Stimulated activated CD4-positive, alpha-beta T cell treated with anti-CD3 and anti-CD28 coated beads, Interleukin-2, amount 100 ng/mL, for 24 hours (primary cell): ENCODE results near the gene CACNG5.

ENCODE experiments used
- DNase-seq, 2 donors: peaks; one replicate each; pipeline ENCODE4 v3.0.0-alpha.2; 2020

The CACNG5 gene

DNA sequence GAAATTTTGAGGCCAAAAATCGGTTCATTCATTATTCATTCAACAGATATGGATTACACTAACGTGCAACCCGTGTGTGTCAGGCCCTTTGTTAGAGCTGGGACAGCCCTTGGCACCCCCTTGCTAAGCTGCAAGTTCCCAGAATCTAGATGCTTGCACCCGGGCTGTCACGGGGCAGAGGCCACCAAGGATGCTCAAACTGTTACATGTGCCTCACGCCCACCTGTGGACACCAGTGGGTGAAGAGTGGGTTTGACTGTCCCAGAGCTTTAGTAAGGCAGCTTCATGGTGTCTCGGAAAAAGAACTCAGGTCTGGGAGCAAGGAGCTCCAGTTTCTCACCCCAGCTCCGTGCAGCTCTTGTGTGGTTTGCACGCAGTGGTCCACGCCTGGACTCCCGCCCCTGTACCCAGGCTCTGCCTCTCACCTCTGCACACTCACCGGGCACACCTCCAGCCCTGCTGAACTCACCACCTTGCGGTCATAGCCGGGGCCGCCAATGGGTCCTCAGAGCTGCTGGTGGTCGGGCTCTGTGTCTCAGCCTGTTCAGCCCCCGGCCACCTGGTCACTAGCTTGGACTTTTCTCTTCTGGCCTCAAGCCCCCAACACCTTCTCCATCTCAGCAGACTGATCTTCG is 75.9 kb downstream of the CACNG5 start:
- DNase-seq: no peak

DNA sequence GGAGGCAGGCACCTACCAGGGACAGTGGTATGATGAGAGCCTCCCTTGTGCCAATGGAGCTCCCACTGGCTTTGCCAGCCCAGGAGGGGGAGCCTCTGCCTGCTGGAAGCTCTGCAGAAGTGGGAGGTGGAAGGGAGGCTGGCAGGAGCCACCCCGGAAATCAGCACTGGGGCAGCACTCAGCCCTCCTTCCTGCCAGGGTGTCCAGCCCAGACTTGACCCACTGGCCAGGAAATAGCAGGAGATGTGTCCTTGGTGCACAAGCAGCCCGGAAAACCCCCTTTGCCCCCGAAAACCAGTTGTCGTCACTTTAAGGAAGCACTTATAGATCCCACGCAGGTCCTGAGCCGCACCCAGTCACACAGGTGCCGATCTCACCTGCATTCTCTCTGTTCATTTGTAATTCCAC is 80.3 kb downstream of the CACNG5 start:
- DNase-seq: no peak

DNA sequence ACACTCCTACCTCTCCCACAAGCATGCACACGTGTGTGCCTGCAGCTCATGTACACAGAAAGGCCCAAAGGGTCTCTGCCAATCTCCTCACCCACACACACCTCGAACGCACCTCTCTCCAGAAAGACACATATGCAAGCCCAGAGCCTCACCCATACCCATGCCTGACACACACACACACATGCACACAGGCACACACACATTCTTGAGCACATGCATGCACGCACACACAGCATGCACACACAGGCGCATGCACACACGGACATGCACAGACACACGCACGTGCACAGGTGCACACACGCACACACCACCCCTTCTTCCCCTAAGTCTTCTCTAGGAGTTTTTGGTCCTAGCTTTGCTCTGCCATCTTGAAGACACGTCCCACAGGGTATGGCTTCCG is 80.9 kb downstream of the CACNG5 start:
- DNase-seq: no peak

DNA sequence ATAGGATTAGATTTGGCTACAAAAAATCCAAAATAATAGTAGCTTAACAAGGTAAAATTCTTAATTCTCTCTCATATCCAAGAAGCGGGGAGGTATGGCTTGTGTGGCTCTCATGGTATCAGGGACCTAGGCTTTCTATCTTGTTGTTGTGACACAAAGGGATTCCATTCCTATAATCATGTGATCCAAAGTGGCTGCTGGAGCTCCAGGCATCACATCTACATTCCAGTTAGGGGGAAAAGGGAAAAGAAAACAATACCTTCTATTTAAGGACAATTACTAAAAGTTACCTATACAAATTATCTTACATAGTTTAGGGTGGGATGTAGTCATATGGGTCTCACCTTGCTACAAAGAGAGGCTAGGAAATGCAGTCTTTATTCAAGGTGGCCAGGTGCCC is 82.0 kb downstream of the CACNG5 start:
- DNase-seq: no peak

DNA sequence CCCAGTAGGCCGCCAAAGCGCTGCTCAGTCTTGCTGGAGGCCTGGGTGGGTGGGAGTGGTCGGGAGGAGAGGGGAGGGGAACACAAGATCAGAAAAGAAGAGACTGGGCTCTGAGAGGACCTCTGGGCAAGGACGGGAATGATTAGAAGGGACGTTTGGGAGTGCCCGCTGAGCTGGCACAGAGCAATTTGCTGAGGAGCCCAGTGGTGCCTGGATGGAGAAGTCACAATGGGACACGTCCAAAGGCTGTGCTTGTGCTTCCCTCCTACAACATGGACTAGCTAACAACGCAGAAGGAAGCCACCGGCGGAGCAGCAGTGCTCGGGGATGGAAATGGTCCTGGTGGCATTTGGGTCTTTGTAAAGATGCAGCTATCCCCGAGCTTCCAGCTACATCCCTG is 84.0 kb downstream of the CACNG5 start:
- DNase-seq: no peak

DNA sequence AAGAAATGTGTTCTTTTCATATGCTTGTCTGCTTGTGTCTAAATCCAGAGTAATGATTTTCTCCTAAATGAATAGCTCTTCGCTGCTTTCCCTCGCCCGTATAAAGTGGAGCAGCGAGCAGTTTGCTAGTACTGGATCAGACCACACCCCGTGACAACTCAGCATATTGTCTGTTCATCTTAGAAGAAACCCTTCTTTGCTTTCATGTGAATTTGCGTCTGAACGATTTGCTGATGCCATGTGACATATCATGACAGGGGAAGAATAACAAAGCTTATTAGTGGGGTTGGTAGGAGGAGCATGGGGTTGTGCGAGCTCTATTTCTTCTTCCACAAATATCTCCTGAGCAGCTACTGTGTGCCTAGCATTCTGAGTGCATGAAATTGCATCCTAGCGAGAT is 85.5 kb downstream of the CACNG5 start:
- DNase-seq: no peak

DNA sequence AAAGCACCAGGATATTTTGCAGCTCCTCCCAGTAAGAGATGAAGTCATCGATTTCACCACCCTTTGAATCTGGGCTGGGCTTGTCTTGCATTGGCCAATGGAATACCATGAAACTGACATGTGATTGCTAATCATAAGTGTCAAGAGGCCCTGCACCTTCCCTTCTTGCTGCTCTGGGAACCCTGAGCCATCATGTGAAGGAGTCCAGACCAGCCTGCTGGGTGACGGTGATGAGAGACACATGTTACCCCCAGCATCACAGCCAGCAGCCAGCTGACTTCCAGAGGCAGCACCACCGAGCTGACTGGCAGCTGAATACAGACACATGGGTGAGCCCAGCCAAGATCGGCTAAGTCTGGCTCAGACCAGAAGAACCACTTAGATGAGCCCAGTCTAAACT is 86.0 kb downstream of the CACNG5 start:
- DNase-seq: no peak

DNA sequence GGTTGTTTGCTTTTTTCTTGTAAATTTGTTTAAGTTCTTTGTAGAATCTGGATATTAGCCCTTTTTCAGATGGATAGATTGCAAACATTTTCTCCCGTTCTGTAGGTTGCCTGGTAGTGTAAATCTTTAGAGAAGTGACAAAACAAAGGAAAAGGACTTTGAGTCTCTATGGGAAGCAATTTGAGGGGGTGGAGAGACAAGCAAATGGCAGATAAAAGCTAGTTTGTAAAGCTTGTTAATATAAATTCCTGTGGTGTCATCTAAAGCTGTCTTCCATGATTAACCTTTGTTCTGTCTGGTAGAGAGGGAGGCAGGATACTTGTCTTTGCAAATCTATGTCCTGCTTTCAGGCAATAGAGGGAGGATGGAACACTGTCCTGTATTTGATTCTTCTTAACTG is 89.0 kb downstream of the CACNG5 start:
- DNase-seq: no peak

DNA sequence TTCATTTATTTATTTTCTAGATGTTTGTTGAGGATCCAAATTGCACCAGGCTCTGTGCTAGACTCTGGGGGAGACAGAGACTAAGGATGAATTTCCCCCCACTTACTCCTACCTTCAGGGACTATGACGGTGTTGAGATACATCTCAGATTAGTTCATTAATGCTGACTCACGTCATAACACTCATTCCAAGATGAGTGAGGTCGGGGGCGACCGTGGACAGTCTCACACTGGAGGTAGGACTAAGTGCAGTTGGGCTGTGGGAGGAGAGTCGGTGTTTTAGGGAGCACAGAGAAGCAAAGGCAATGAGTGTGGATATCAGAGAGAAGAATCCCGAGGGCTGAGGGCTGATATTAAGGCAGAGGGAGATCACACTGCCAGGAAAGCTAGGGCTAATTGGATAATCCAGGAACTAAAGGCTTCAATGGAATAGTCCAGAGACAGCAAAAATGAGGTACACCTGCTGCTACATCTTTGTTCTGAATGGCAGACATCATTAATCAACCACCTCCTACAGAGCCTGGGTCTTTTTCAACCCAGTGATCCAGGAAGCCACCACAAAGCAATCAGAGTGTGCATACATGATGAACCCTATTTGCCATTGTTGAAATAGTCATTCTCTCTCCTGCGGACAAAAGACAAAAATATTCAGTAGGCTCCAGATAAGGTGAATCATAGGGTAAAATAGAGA is 91.0 kb downstream of the CACNG5 start:
- DNase-seq: no peak

DNA sequence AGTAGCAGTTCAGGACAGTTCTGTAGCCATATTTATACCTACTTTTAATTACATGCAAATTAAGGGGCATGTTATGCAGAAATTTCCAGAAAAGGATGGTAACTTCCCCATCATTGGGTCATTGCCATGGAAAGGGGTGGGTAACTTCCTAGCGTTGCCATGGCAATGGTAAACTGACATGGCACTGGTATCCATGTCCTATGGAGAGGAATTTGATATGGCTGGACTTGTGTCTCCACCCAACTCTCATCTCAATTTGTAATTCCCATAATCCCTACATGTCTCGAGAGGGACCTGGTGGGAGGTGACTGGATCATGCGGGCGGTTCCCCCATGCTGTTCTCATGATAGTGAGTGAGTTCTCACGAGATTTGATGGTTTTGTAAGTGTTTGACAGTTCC is 94.0 kb downstream of the CACNG5 start:
- no peak for DNase-seq

DNA sequence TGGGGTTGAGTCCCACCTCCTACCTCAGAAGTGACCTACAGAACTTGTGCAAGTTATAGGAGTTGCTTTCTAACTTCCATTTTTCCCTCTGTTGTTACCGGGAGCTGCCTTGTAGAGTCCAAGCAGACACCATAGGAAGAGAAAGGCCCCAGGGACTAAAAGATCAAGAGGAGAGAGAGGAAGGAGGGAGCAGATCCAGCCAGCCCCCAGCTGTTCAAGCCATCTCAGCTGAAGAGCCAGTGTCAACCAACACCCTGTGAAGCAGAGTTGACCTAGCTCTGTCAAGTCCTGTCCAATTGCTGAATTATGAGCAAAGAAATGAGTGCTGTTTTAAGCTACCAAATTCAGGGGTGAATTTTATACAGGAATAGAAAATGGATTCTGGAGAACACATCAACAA is 94.7 kb downstream of the CACNG5 start:
- no peak for DNase-seq

DNA sequence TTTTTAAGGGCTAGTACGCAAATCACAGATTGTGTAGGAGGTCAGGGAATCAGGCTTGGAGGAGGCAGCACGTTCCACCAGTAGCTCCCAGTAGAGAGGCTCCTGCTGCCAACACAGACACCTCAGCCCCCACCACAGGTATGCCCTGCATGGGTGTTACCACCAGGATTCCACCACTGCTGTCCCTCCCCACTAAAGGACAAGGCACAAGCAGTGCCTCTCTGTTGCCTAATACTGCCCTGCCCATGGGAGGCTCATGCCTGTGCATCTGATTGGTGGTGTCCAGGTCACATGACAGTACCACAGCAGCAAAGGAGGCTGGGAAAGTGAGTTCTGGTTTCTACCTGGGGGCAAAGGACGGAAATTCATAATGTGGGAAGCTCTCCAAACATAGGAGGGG is 96.0 kb downstream of the CACNG5 start:
- DNase-seq: no peak

DNA sequence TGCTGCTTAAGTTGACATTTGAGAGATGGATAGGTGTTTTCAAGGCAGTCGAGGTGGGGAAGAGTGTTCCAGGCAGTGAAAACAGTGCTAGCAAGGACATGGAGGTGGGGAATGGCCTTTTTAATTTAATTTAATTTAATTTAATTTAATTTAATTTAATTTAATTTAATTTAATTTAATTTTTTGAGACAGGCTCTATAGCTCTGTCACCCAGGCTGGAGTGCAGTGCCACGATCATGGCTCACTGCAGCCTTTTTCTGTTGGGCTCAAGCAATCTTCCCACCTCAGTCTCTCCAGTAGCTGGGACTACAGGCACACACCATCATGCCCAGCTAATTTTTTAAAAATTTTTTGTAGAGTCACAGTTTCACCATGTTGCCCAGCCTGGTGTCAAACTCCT is 97.4 kb downstream of the CACNG5 start:
- DNase-seq: no peak

DNA sequence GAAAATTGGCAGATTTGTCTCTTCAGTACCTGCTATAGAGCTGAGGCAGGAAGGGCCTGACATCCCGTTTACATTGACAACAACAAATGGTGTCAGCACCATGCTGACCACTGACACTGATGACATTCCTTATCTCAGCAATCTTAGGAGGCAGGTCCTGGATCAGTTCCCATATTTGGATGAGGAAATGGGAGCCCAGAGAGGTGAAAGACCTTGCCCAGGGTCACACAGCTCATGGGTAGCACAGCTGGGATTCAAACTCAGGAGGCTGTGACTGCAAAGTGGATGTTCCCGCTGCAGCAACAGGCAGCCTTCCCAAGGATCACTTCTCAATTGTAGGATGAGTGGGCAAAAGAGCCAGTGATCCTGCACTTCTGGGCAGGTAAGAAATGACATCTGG is 99.1 kb downstream of the CACNG5 start:
- DNase-seq: no peak
